Breast epithelium (tissue), 3 donors: ENCODE data around the gene GPC3.

Source experiments
- CTCF ChIP-seq, 3 donors: fragments of 450-650 bp; IDR thresholded peaks; one replicate each; pipeline ENCODE4 v1.5.1; 2016 to 2017; ENCODE audit warnings: antibody characterized with exemption in 3 of 3, mild to moderate bottlenecking in 3 of 3, moderate library complexity in 3 of 3
- POLR2A ChIP-seq: fragments of 450-650 bp; IDR thresholded peaks from one replicate; pipeline ENCODE4 v1.6.1; 2016; ENCODE audit warnings: antibody characterized with exemption, mild to moderate bottlenecking, moderate library complexity
- POLR2AphosphoS5 ChIP-seq, 3 donors: sonication (generic); formaldehyde crosslinking; IDR thresholded peaks; one replicate each; pipeline ENCODE4 v1.6.1; 2017; ENCODE audit warnings: antibody characterized with exemption in 3 of 3

- TF ChIP-seq CTCF (IDR thresholded peaks at IDR 0.05) = no peak
- no peak for TF ChIP-seq POLR2A
- no peak for TF ChIP-seq POLR2AphosphoS5 (IDR thresholded peaks at IDR 0.05)
Measured at GRCh38 chrX:133742602-133743305, 242.6 kb downstream of the GPC3 start.
